Coronary artery (tissue), 2 donors: ENCODE data around the gene ANKRD22.
"Not testable (repeated sequence)": the region's sequence is repeated elsewhere in the genome, so short reads cannot be mapped to it uniquely, and the experiment has no call there.

Experiments used
- DNase-seq: peaks from one replicate; pipeline ENCODE4 v3.0.0-alpha.2; 2017; ENCODE audit warnings: low spot score
- H3K27ac ChIP-seq, 2 donors: fragments of 200-600 bp; sonication (generic); one replicate each; pipeline ENCODE4 v1.5.1; 2016 to 2019
- H3K4me3 ChIP-seq: fragments of 200-600 bp; sonication (generic); 2 replicates; pipeline ENCODE4 v1.5.1; 2016; ENCODE audit warnings: mild to moderate bottlenecking, moderate library complexity
- TF ChIP-seq, protein P1 (sequence below): fragments of 200-600 bp; sonication (generic); IDR thresholded peaks from one replicate; pipeline ENCODE4 v1.5.1; 2019; ENCODE audit warnings: antibody characterized with exemption

ANKRD22 gene

GRCh38 chr10:88883448-88883809 lies 31.8 kb upstream of the ANKRD22 start:
- TF ChIP-seq, protein P1, sequence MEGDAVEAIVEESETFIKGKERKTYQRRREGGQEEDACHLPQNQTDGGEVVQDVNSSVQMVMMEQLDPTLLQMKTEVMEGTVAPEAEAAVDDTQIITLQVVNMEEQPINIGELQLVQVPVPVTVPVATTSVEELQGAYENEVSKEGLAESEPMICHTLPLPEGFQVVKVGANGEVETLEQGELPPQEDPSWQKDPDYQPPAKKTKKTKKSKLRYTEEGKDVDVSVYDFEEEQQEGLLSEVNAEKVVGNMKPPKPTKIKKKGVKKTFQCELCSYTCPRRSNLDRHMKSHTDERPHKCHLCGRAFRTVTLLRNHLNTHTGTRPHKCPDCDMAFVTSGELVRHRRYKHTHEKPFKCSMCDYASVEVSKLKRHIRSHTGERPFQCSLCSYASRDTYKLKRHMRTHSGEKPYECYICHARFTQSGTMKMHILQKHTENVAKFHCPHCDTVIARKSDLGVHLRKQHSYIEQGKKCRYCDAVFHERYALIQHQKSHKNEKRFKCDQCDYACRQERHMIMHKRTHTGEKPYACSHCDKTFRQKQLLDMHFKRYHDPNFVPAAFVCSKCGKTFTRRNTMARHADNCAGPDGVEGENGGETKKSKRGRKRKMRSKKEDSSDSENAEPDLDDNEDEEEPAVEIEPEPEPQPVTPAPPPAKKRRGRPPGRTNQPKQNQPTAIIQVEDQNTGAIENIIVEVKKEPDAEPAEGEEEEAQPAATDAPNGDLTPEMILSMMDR: no peak
- Histone ChIP-seq H3K4me3 (no peak overlapping the region), H3K27ac (peak overlapping the region in 1 of 2 donors; percentile 18)
- no peak for DNase-seq

DNA sequence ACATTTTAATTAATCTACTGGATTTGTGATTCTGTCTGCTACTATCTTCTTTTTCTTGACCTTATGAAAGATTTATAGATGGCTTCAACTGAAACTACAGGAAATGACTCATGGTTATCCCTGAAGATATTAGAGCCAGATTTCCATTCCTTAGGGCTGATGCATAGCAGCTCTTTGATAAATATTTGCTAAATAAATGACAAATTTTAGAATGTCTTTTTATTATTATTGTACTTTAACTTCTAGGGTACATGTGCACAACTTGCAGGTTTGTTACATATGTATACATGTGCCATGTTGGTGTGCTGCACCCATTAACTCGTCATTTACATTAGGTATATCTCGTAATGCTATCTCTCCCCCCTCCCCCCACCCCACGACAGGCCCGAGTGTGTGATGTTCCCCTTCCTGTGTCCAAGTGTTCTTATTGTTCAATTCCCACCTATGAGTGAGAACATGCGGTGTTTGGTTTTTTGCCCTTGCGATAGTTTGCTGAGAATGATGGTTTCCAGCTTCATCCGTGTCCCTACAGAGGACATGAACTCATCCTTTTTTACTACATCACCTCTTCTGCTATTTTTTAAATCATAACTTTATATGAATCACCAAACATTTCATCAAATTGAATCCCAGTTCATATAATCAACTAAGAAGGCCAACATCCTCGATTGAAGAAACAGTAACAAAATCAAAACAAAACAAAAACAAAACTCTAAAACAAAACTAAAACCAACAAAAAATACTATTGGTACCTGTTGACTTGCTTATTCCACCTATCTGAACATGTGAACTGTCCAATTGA lies 31.2 kb upstream of the ANKRD22 start:
- not testable (repeated sequence) for H3K4me3 ChIP-seq, DNase-seq
- peak overlapping the region in 1 of 2 donors; percentile 42 for H3K27ac ChIP-seq

GRCh38 chr10:88881922-88882645 lies 30.4 kb upstream of the ANKRD22 start:
- no peak overlapping the region for H3K4me3 ChIP-seq
- H3K27ac ChIP-seq: peak overlapping the region; percentile 37 to 75
- DNase-seq: no peak
- TF ChIP-seq, protein P1: no peak

GRCh38 chr10:88881320-88881719 lies 29.7 kb upstream of the ANKRD22 start:
- H3K27ac ChIP-seq: peak overlapping the region; percentile 75 to 90
- TF ChIP-seq, protein P1: no peak
- H3K4me3 ChIP-seq: peak overlapping the region; percentile 95
- no peak for DNase-seq

DNA sequence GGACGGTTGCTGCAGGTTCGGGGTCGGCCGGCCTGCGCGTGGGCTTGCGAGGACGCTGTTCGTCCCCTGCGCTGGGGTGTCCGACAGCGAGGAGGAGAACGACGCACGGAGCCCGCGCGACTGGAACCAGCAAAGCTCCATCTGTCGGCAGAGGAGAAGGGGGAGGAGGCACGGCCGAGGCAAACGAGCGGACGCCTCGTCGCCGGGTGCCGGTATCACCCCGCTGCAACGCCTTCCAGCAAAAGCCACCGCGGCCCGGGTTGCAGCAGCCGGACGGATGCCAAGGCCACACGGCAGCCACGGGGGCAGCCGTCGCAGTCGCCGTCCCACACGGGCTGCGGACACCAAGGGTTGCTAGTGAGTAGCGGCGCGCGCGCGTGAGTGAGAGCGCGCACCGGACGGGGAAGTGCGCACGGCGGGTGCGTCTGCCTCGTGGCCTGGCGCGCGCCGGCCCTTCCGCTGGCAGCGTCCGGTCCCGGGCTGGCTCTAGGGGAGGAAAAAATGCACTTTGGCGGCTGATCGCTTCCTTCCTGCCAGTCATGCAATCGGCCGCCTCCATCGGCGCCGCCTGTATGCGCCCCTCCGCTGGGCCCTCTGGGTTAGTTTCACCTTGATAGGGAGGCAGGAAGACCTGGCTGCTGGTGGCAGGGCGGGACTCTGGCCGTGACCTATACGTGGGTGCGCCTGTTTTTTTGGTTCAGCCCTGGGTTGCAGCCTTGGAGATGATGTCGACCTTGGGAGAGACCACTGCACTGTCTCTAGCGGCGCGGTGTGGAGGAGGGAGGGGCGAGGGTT lies 28.8 kb upstream of the ANKRD22 start:
- peak; percentile 86 for DNase-seq
- peak overlapping the region; percentile 75 to 90 for H3K27ac ChIP-seq
- TF ChIP-seq, protein P1: no peak
- peak overlapping the region; percentile 95 for H3K4me3 ChIP-seq

- Histone ChIP-seq H3K4me3 (peak within 1 kb of the TSS; percentile 95), H3K27ac (peak within 1 kb of the TSS; percentile 75 to 90)
- no peak for DNase-seq
- TF ChIP-seq, protein P1: no peak
Observed at GRCh38 chr10:88879534-88880281, 28.1 kb upstream of the ANKRD22 start, which contains the start of gene STAMBPL1. TSS of gene STAMBPL1 (plus strand) at chr10:88880245. CDS start at chr10:88901709, 21,464 bp downstream.
